Renal cortical epithelial cell (primary cell): ENCODE results near the gene ANXA9. TPM values are rescaled to one million over a fixed set of nuclear protein-coding genes. Genes with fewer than 3 reads are reported as not detected.

Experiments used
- total RNA-seq: library from RNA; depleted of rRNA; stranded (reverse); fragments of >200 nt; gene quantifications from 2 replicates; pipeline ENCODE4 v1.2.3, GENCODE V29; 2014

ANXA9 gene
- total RNA-seq, 1 donor from 2014 or later, result 0.30 TPM

Other genes with a start within 250 kb of the ANXA9 start
- 39.5 and 77.3 TPM in 2 replicates for gene CTSS, start 216.5 kb upstream of the ANXA9 start, total RNA-seq
- 0.52 and 1.7 TPM in 2 replicates for gene CTSK, start 174.0 kb upstream of the ANXA9 start, total RNA-seq
- 33.2 and 65.6 TPM in 2 replicates for gene ARNT, start 105.7 kb upstream of the ANXA9 start, total RNA-seq
- not detected in 2 replicates for gene CTXND2, start 95.2 kb upstream of the ANXA9 start, total RNA-seq
- gene SETDB1, start 55.9 kb upstream of the ANXA9 start, total RNA-seq, result 33.0 and 51.1 TPM in 2 replicates
- gene CERS2, start 7.5 kb upstream of the ANXA9 start, total RNA-seq, result 119 and 202 TPM in 2 replicates
- gene MINDY1, start 24.6 kb downstream of the ANXA9 start, total RNA-seq, result 35.4 and 47.7 TPM in 2 replicates
- gene PRUNE1, start 26.2 kb downstream of the ANXA9 start, total RNA-seq, result 12.5 and 21.6 TPM in 2 replicates
- 0.40 TPM in 1 of 2 replicates, not detected in the other for gene BNIPL, start 54.3 kb downstream of the ANXA9 start, total RNA-seq
- gene C1orf56, start 65.5 kb downstream of the ANXA9 start, total RNA-seq, result 0.52 and 1.1 TPM in 2 replicates
- gene CDC42SE1, start 77.3 kb downstream of the ANXA9 start, total RNA-seq, result 80.7 and 134 TPM in 2 replicates
- 6.1 and 6.6 TPM in 2 replicates for gene MLLT11, start 78.1 kb downstream of the ANXA9 start, total RNA-seq
- 9.6 and 14.1 TPM in 2 replicates for gene GABPB2, start 88.5 kb downstream of the ANXA9 start, total RNA-seq
- gene SEMA6C, start 164.3 kb downstream of the ANXA9 start, total RNA-seq, result 8.4 TPM in 1 of 2 replicates, not detected in the other
- not detected in 2 replicates for gene TNFAIP8L2, start 174.4 kb downstream of the ANXA9 start, total RNA-seq
- 5.8 and 7.5 TPM in 2 replicates for gene LYSMD1, start 183.6 kb downstream of the ANXA9 start, total RNA-seq
- gene SCNM1, start 183.9 kb downstream of the ANXA9 start, total RNA-seq, result 16.8 and 20.0 TPM in 2 replicates
- gene TMOD4, start 193.7 kb downstream of the ANXA9 start, total RNA-seq, result not detected in 2 replicates
- gene VPS72, start 207.9 kb downstream of the ANXA9 start, total RNA-seq, result 75.6 and 82.8 TPM in 2 replicates
- 67.4 and 95.5 TPM in 2 replicates for gene PIP5K1A, start 216.3 kb downstream of the ANXA9 start, total RNA-seq